NOMO-1 (cell line): ENCODE measurements around the gene FOXN1.
A peak's percentile ranks its signal among the peaks of the same experiment; 100 is the strongest.

ENCODE experiments used
- DNase-seq, 2 experiments: peaks; one replicate each; lab custom pipeline; 2025; ENCODE audit not compliant: unreplicated experiment in 2 of 2; lab: John Stamatoyannopoulos, UW

FOXN1 gene

DNA sequence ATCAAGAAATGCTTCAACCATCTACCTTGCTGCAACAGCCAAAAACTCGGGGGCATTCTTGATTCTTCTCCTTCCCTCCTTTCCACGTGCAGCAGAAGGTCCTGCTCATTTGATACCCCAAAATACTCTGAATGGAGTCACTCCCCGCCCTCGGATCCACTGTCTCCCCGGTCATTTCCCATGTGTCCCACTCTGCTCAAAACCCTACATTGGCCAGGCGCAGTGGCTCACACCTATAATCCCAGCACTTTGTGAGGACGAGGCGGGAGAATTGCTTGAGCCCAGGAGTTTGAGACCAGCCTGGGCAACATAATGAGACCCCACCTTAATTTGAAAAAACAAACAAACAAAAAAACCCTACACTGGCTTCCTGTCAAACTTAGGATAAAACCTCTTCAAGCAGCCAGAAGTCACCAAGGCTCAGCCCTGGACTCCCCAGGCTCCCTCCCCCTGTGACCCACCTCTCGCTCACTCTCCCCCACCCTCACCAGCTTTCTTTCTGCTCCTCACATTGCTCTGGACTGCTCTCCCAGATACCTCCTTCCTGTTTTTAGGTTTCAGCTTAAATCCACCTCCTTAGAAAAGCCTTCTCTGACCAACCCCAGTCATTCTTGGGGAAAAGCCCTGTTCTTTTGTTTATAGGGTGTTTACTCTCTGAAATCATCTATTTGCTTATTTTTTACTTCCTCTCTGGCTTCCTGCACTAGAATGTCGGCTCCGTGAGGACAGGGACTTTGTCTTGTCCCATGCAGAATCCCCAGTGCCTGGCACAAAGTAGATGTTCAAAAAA, 29.9 kb upstream of the FOXN1 start:
- DNase-seq: no peak

DNA sequence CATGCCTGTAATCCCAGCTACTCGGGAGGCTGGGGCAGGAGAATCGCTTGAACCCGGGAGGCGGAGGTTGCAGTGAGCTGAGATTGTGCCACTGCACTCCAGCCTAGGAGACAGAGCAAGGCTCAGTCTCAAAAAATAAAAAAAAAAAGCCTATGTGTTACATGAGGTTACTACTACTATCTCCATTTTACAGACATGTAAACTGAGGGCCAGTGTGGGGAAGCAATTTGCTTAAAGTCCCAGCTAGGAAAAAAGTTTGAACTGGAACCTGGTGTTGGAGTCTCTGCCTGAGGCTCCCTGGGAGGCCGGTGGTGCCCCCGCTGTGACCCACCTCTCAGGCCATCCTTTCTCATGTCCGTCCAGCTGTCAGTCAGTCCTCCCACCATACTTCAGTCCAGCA, 28.2 kb upstream of the FOXN1 start:
- no peak for DNase-seq

DNA sequence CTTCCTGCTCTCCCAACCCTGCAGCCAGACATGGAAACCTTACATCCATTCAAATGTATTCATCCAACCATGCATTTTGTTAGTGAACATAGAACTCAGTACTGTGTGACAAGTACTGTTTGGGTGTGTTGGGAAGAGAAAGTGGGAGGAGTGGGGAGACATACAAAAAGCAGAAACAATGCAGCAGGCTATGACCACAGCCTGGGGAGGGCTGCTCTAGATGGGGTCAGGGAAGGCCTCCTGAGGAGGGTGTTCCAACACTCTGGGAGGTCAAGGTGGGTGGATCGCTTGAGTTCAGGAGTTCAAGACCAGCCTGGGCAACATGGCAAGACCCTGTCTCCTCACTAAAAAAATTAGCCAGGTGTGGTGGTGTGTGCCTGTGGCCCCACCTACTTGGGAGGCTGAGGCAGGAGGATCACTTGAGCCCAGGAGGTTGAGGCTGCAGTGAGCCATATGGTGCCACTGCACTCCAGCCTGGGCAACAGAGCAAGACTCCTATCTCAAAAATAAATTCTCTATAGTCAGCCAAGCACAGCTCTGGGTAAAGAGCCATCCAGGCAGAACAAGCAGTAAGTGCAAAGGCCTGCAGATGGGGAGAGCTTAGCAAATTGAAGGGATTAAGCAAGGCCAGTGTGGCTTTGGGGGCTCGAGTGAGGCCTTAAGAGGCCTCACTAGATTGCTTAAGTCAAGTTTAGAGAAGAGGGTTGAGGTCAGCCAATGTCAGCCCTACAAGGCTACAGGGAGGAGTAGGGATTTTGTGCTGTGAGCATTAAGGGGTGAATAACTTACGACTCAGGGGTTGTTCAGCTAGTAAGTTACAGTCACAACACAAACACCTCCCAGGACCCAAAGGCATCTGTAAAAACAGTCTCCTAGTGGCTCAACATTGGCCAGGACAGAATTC, 27.2 kb upstream of the FOXN1 start:
- peak; percentile 72 to 78 for DNase-seq

DNA sequence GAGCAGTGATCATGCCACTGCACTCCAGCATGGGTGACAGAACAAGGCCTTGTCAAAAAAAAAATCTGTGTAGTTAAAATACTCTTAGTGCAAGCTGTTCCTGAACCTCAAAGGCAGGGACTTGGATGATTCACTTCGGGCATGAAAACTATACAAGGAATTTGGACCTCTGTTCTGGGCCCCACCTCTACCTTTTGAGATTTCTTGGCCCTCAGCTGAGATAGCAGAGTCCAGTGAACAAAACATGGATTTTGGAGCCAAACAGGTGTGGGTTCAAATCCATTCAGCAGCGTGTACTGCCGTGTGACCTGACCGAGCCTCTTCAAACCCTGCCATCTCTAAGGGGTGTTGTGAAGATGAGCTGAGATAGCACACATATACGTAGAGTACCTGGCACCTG, 25.9 kb upstream of the FOXN1 start:
- DNase-seq: no peak

DNA sequence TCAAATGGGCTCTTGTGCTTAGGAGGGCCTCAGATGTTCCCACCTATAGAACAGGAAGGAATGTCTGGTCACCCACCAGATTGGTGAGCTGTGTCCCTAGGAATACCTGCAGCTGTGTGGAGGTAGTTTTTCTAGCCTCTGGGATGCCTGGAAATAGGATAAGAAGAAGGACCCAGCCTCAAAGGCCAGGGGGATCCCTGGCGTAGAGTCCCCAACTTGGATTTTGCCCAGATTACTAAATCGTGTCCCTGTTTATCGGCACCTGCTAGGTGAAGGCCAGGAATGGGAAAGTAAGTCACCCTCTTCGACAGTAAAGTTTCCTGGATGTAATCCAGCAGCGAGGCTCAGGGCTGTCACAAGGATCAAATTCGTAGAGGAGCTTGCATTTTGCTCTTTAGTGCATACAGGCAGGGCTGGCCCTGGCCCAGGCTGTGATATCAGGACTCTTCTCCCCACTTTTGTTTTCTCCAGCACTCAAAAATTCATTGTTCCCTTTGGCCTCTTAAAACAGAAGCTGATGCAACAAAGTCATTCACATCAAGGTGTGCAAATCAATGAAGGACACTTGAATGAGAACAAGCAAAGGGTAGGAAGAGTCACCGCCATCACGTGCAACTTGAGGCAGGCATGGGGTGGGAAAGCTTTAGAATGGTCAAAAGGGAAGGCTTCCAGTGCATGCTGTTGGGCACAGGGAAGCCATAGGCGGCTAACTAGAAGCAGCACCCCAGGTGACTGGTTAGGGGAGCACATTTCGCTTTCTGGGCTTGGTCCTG, 25.2 kb upstream of the FOXN1 start:
- no peak for DNase-seq

DNA sequence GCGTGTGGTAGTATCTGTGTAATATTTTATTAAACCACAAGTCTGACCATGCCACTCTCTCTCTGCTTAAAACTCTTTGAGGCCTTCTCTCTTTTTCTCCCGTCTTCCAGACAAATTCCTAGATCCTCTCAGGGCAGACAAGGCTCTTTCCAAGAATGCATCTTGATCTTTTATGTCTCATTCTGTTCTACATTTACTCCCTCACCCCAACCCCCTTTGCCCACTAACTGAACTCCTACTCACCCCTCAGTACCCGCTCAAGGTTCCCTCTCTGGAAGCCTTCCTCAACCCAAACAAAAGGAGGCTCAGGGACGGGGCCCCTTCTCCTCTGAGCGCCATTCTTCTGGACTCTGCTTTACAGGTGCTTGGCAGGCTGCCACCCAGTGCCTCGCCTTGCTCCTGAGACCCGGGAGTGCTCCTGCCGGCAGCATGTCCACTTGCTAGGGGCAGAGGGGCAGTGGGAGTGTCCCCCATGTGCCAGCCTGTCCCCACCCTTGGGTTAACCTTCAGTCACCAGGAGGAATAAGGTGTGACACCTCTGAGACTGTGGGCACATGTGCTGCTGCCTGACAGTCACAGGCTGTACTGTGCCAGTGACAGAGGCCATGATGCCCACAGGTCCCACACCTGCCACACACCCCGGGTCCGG, 23.5 kb upstream of the FOXN1 start:
- DNase-seq: no peak

DNA sequence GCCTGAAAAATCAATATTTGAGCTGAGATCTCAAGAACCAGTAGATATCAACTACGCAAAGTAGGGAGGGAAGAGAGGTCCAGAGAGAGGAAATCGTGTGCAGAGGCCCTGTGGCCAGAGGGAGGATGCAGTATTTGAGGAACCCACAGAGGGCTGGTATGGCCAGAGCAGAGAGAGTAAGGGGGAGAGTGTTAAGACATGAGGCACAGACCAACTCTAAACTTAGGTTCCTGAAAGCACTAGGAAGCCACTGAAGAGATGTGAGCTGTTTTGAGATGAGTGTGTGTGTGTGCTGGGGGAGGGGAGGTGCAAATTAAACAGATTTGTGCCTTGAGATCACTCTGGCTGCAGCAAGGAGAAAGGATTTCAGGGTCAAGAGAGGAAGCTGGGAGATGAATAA, 21.9 kb upstream of the FOXN1 start:
- DNase-seq: peak; percentile 67

DNA sequence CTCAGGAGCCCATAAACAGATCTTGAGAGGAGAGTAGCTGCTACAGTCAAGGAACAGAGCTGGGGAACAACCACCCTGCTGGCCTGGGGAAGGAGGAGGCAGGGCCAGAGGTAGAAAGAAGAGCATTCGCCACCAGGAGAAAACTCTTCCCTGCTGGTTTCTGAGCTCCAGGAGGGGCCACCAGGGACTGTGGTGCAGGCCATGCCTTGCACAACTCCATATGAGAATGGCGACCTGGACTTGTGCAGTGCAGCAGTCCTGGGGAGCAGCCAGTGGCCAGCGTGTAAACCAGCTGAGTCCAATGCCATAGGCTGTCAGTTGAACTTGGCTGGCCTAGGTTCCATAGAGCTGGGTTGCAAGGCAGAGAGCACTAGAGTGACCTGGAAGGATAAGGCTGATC, 21.1 kb upstream of the FOXN1 start:
- DNase-seq: no peak

DNA sequence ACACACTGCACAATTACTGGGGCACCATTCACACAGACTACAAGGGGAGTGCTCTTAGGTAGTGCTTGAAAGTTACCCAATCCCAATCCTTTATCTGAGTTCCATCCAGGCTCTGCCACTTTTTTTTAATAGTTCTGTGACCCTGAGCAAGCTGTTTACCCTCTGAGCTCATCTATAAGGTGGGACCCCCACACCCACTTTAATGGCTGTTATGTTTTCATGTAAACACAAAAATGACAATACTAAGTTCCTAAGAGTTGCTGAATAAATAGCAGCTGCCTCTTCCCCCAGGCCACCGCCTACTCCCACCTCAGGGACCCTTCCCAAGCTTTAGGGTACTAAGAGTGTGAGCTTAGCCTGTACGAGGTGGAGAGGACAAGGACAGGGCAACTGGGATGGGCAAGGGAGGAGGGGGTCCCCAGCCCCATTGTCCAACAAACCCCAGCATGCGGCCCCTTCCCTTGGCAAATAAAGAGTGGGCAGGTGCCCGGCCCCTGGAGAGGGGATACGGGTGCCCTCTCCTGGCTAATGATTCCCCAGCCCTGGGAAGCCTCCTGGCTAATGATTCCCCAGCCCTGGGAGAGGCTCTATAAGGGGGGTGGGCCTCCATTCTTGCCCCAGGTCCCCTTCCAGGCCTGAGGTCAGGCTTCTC, 18.1 kb upstream of the FOXN1 start:
- DNase-seq: no peak

DNA sequence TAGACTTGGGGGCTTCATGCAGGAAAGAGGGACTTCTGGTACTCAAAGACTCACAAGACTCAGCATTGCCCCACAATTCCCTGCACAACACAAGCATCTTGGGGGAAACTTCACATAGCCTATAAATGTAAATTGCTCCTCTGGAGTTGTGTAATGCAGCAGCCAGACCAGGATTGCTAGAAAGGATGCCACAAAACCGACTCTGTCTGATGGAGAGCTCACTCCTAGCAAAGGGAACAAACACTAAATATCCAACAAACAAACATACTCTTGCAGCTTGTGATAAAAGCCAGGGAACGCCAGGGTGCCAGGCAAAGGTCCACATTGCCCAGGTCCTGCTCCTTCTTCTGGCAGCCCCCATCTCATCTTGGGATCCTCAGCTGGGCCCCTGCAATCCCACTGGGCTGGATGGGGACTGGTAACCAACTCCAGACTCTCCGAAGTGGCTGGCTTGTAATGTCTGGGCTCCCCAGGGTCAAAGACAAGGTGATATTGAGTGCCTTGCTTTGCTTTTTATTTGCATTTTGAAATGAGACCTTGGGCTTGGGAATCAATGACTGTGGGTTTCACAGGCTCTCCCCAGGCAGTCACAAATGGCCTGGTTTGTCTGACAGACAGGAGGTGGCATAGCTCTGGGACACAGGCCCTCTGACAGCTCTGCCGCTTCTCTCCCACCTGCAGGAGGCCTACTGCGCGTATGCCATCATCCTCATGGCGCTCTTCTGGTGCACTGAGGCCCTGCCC, 17.4 kb upstream of the FOXN1 start:
- no peak for DNase-seq

DNA sequence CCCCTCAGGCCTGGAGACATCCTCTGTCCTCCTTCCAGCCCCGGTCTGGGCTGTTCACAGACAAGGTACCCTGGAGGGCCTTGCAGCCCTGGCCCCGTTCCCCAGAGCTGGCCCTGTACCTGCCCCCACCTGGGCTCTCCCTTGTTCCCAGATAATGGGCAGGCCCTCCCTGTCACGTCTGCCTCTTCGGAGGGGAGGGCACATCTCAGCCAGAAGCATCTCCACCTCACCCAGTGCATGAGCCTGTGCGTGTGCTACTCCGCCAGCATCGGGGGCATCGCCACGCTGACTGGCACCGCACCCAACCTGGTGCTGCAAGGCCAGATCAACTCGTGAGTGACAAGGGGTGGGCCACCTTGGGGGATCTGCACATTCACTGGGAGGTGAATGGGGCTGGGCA, 14.9 kb upstream of the FOXN1 start:
- DNase-seq: no peak

DNA sequence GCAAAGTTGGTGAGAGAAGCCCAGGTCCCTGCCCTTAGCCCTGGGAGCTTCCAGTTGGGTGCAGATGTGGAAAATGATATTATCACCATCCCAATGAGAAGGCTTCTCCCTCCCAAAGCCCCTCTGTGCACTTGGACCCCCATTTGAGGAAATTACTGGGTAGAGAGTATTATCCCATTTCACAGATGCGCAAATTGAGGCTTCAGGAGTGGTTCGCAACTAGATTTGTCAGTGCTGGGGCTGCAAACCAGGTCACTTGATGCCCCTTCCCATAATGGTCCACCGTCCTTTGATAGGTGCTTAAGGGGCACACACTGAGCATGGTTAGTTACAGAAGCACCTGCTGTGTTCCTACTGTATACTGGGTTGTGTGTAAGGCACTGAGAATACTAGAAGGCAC, 14.3 kb upstream of the FOXN1 start:
- no peak for DNase-seq

DNA sequence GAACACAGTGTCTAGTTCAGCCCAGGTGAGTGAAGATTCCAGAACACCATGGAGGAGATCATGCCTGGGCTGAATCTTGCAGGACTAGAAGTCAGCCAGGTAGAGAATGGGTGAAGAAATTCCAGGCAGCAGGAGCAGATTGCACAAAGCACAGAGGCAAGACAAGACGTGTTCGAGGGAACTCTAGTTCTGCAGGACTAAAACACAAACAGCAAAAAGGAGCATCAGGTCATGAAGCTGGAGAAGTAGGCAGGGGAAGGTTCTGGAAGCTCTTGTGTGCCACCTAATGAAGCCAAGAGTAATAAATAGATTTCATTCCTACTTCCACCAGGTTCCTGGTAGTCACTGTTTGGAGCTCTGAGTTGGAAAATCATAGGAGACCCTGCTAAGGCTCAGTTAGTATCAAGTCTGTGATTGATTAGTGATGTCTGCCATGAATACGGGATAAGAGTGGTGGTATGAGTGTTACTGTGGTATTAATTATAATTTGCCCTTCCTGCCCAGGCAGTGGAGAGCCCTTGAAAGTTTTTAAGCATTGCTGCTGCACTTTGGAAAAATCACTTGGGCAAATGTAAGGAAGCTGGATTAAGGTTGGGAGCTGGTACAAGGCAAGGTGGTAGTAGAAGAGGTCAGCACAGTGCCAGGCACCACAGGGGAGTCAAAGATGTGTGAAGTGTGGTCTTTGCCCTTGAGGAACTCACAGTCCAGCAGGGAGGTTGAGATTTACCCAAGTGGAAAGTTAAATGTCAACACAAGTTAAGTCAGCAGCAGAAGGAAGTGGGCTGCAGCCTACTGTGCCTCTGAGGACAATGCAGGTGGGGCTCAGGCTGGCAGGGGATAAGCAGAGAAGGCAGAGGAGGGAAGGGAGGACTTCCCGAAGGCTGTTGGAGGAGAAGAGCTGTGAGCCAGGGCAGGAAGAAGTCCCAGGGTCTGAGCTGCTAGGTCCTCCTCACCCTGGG, 13.5 kb upstream of the FOXN1 start:
- DNase-seq: no peak

DNA sequence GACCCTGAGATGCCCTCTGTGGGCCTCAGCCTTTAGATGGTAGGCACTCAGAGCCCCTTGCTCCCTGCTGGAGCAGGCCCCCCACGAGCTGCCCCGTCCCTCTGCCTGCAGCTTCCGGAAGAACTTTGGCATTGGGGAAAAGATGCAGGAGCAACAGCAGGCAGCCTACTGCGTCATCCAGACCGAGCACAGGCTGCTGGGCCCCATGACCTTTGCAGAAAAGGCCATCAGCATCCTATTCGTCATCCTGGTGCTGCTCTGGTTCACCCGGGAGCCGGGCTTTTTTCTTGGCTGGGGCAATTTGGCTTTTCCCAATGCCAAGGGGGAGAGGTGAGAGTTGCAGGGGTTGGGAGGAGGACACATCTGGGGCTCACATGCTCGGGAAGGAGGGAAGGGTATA, 12.7 kb upstream of the FOXN1 start:
- DNase-seq: no peak

DNA sequence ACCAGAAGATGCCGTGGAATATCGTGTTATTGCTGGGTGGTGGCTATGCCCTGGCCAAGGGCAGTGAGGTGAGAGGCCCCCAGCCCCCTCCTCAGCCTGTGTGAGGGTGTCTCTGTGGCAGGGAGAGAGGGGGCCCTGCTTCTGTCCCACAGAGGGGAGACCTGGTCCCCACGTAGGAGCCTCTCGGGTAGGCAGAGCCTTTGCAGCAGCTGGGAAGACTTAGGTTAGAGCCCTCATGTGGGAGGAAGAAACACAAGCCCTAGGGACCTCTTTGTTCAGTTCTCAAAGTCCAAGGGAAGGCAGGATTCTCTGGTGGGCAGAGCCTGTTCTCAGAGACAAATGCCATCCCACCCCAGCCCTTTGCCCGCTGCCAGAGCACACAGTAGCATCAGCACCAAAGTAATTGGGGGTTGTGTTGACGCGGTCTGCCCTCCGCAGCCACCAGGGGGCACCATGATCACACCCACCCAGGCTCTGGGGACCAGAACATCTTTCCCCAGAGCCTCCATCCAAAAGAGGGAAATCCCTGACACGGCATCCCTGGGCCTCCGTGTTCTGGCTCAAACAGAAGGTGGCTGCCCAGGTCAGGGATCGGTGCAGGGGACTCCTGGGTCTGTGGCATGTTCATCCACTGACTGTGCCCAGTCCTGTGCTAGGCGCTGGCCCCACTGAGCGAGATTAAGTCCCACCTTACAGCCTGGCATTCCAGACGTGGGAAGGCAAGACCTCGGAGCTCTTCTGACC, 11.5 kb upstream of the FOXN1 start:
- DNase-seq: peak; percentile 33 to 37

DNA sequence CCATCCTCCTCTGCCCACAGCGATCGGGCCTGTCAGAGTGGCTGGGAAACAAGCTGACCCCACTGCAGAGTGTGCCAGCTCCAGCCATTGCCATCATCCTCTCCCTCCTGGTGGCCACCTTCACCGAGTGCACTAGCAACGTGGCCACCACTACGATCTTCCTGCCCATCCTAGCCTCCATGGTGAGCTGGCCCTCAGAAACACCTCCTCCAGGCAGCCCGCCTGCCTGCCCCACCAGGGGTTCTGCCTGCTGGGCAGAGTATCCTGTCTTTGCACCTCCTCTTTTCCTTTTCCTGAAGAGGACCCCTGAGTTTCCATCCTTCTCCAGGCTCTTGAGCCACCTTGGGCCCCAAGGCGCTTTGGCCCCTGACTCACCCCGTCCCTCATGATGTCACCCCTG, 10.5 kb upstream of the FOXN1 start:
- DNase-seq: no peak

DNA sequence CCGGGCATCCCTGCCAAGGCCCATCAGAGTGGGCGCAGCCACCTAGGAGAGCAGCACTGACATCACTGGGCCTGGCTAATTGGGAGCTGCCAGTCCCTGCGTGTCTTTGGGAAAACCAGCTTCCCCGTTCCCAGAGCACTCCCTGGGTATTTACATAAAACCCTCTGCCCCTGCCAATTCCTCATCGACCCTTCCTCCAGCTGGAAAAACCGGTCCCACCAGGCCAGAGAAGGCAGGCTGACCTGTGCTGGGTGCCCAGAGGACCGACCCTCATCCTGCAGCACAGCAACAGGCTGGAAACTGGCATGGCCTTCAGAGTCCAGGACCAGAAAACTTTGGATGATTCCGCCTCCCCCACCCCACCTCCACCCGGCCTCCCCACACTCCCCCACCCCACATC, 8.2 kb upstream of the FOXN1 start:
- no peak for DNase-seq
